ENCODE results near the gene PIP5KL1. TPM values are rescaled to one million over a fixed set of nuclear protein-coding genes. Genes with fewer than 3 reads are reported as not detected.

PIP5KL1 gene, protein sequence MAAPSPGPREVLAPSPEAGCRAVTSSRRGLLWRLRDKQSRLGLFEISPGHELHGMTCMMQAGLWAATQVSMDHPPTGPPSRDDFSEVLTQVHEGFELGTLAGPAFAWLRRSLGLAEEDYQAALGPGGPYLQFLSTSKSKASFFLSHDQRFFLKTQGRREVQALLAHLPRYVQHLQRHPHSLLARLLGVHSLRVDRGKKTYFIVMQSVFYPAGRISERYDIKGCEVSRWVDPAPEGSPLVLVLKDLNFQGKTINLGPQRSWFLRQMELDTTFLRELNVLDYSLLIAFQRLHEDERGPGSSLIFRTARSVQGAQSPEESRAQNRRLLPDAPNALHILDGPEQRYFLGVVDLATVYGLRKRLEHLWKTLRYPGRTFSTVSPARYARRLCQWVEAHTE
- total RNA-seq: 6.6 and 16.0 TPM in 2 replicates

DNA sequence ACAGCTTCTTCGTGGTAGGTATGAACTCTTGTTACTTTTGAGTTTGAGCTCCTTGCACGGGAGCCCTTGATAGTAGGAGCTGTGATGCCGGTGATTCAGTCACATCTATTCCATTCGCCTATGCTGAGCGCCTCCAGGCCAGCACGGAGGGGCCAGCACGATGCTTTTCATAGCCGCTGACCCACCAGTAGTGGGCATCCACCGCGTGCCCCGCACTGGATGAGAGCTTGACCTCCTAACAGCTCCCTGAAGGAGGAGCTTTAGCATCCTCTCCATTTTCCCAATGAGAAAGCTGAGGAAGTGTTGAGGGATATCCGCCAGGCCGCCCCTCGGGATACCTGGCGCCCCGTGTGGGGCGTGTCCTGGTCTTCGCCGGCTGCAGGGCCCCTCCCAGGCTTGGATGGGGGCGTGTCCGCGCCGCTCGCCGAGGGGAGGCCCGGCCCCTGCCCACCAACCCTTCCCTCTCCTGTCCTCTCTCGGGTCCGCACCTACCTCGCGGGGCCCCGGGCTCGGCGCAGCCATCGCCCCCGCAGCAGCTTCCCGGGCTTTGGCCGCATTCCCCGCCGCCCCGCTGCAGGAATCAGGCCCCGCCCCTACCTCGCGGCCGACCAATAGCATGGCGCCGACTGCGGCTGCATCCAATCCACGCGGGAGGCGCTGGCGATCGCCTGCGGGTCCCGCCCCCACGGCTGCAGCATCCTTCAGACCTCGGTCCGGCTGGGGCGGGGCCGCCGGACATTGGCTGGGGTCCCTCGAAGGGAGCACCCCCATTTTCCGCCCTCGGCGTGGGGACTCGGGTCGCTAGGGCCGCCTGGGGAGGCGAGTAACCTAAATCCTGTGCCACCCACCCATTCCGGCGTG lies at the start of gene PIP5KL1:
PIP5KL1 (minus strand) TSS at position 547 of the 861 bp plus-strand sequence; CDS start at position 522, 25 bp downstream.

GRCh38 chr9:127937388-127938297 lies 7.1 kb upstream of the PIP5KL1 start, which contains the start of gene DPM2:
DPM2 (minus strand) TSS chr9:127937854; CDS start chr9:127937820, 34 bp downstream.

DNA sequence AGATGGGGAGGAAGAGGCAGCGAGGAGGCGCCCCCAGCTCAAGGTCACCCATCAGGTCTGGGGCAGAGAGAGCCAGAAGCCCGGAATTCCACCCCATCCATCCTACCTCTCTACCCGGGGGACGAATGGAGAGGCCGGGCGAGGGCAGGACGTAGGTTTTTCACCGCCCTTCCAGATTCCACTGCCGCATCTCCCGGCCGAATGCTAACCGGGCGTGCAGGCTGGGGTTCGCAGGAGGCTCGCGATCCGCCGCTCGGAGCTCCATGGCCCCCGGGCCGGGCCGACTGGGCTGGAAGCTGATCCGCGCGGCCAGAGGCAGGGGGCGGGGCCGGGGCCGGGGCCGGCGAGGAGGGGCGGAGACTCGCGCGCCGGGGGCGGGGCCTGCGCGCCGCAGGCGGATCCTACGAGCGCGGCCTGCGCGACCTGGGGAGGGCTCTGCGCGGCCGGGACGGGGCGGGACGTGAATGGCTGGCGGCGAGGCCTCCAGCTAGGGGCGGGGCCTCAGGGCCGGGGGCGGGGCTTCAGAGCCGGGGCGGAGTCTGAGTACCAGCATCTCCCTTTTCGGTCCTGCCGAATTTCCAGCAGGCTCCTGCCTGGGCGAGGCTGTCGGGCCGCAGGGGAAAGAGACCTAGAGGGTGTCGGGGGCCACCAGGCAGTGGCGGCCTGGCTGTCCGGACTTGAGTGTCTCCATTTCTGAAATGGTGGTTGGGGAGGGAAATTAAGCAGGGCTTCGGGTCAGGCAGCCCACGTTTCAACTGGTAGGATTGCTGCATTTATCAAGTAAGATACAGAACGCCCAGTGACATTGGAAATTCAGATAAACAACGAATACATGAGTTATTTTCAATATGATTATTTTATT lies 13.6 kb downstream of the PIP5KL1 start, which contains the start of gene ST6GALNAC4:
ST6GALNAC4 (minus strand) TSS at position 322 of the 862 bp plus-strand sequence. CDS start 622 bp downstream, outside the sequence.

GRCh38 chr9:127899128-127899943 lies 31.2 kb downstream of the PIP5KL1 start, which contains the start of gene ST6GALNAC6:
ST6GALNAC6 (minus strand) TSS chr9:127899603; CDS start chr9:127897981, 1,622 bp downstream.

GRCh38 chr9:127877566-127877998 lies 53.0 kb downstream of the PIP5KL1 start, which contains the start of gene AK1:
AK1 (minus strand) TSS chr9:127877675; CDS start chr9:127874617, 3,058 bp downstream.

Other genes with a start within 250 kb of the PIP5KL1 start
- gene CFAP157, start 223.8 kb downstream of the PIP5KL1 start, total RNA-seq: not detected in 2 replicates
- gene PTRH1, start 215.1 kb downstream of the PIP5KL1 start, total RNA-seq: 41.0 and 44.5 TPM in 2 replicates
- gene TTC16, start 214.7 kb downstream of the PIP5KL1 start, total RNA-seq: not detected in 2 replicates
- gene TOR2A, start 195.5 kb downstream of the PIP5KL1 start, total RNA-seq: 13.6 and 17.7 TPM in 2 replicates
- gene SH2D3C, start 152.1 kb downstream of the PIP5KL1 start, total RNA-seq: 0.21 TPM in 1 of 2 replicates, not detected in the other
- 16.2 and 26.1 TPM in 2 replicates for gene CDK9, start 144.7 kb downstream of the PIP5KL1 start, total RNA-seq
- gene FPGS, start 127.9 kb downstream of the PIP5KL1 start, total RNA-seq: 71.9 and 77.8 TPM in 2 replicates
- 0.88 and 2.0 TPM in 2 replicates for gene ENG, start 76.1 kb downstream of the PIP5KL1 start, total RNA-seq
- 26.3 and 47.5 TPM in 2 replicates for gene AK1, start 53.1 kb downstream of the PIP5KL1 start, total RNA-seq
- gene ST6GALNAC6, start 31.2 kb downstream of the PIP5KL1 start, total RNA-seq: 37.7 and 38.1 TPM in 2 replicates
- 44.8 and 45.3 TPM in 2 replicates for gene ST6GALNAC4, start 13.7 kb downstream of the PIP5KL1 start, total RNA-seq
- 23.0 and 30.4 TPM in 2 replicates for gene DPM2, start 7.1 kb upstream of the PIP5KL1 start, total RNA-seq
- 4.1 and 8.6 TPM in 2 replicates for gene EEIG1, start 50.2 kb upstream of the PIP5KL1 start, total RNA-seq
- 8.2 and 10.0 TPM in 2 replicates for gene NAIF1, start 136.5 kb upstream of the PIP5KL1 start, total RNA-seq
- 10.8 and 12.4 TPM in 2 replicates for gene SLC25A25, start 137.5 kb upstream of the PIP5KL1 start, total RNA-seq
- 103 and 109 TPM in 2 replicates for gene PTGES2, start 197.0 kb upstream of the PIP5KL1 start, total RNA-seq
- gene LCN2, start 218.7 kb upstream of the PIP5KL1 start, total RNA-seq: 24.7 and 33.4 TPM in 2 replicates
- gene BBLN, start 229.5 kb upstream of the PIP5KL1 start, total RNA-seq: 251 and 413 TPM in 2 replicates